Measurements from ENCODE around the gene SKOR1.

Gene SKOR1

GRCh38 chr15:67832897-67833709 is 7.8 kb downstream of the SKOR1 start:
- no peak for DNase-seq

GRCh38 chr15:67833710-67834511 is 8.6 kb downstream of the SKOR1 start:
- peak; percentile 38 for DNase-seq

GRCh38 chr15:67834581-67835296 is 9.4 kb downstream of the SKOR1 start:
- no peak for DNase-seq

- no peak for DNase-seq
These were observed 10.2 kb downstream of the SKOR1 start for GRCh38 chr15:67835297-67836133.

GRCh38 chr15:67836134-67836455 is 10.8 kb downstream of the SKOR1 start:
- no peak for DNase-seq

- DNase-seq = peak; percentile 38
These were observed 11.2 kb downstream of the SKOR1 start for GRCh38 chr15:67836477-67836876.

- DNase-seq = no peak
These were observed 11.6 kb downstream of the SKOR1 start for GRCh38 chr15:67836955-67837354.

GRCh38 chr15:67838789-67839332 is 13.6 kb downstream of the SKOR1 start:
- DNase-seq = peak; percentile 21

- peak; percentile 53 for DNase-seq
These were observed 14.2 kb downstream of the SKOR1 start for GRCh38 chr15:67839499-67839928.

GRCh38 chr15:67839929-67840748 is 14.8 kb downstream of the SKOR1 start, which contains the start of gene RNU6-1:
Gene RNU6-1 (minus strand): TSS chr15:67840045.
- DNase-seq = peak; percentile 74

GRCh38 chr15:67840749-67841512 is 15.6 kb downstream of the SKOR1 start:
- DNase-seq = peak; percentile 4

GRCh38 chr15:67841513-67841762 is 16.1 kb downstream of the SKOR1 start:
- DNase-seq = no peak

- no peak for DNase-seq
These were observed 17.8 kb downstream of the SKOR1 start for GRCh38 chr15:67843092-67843501.

- DNase-seq = no peak
These were observed 18.5 kb downstream of the SKOR1 start for GRCh38 chr15:67843571-67844387.

GRCh38 chr15:67845974-67846373 is 20.7 kb downstream of the SKOR1 start:
- DNase-seq = no peak

GRCh38 chr15:67849538-67849937 is 24.2 kb downstream of the SKOR1 start:
- no peak for DNase-seq

- no peak for DNase-seq
These were observed 25.0 kb downstream of the SKOR1 start for GRCh38 chr15:67850336-67850735.

- DNase-seq = no peak
These were observed 25.8 kb downstream of the SKOR1 start for GRCh38 chr15:67850994-67851571.

- no peak for DNase-seq
These were observed 27.1 kb downstream of the SKOR1 start for GRCh38 chr15:67852418-67852817.

All from NCI-H748 treated with DMSO at 0.1 percent for 48 hours (cell line).